ENCODE results near the gene MYO3A. TPM values are rescaled to one million over a fixed set of nuclear protein-coding genes. Genes with fewer than 3 reads are reported as not detected.

Gene MYO3A
- total and polyA plus RNA-seq, 8 donors: 0.45 to 29.8 (median 0.99) TPM; not detected in 2

DNA sequence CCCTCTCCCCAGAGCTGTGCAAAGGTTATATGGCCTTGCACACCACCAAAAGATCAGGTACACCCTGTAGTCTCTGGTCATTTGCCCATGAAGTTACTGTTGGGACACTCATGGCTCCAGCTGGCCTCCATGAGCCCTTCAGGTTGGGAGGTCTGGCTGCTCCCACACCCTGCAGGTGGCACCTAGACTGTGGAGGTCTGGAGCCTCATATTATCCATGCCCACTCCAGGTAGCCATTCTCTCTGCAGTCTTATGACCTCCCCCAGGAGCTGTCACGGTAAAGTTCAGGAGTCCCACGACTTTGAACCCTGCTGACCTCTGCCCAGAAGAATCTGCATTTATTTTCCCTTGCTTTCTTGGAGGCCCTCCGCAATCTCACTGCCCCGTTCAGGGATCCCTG, 243.3 kb downstream of the MYO3A start:
- H3K36me3 ChIP-seq: no peaks in the 10 kb centered on the region
- intact Hi-C loops (cut with DNase I; ENCODE audit: low total_unique reads): no loop called here
- no peak overlapping the region for H3K27ac ChIP-seq
- H3K27me3 ChIP-seq: peaks cover 0 to 3% (median 0%) of the 10 kb centered on the region in 3 donors
- no peaks in the 10 kb centered on the region for H3K4me1 ChIP-seq
- no peak for DNase-seq
- TF ChIP-seq, protein P1, sequence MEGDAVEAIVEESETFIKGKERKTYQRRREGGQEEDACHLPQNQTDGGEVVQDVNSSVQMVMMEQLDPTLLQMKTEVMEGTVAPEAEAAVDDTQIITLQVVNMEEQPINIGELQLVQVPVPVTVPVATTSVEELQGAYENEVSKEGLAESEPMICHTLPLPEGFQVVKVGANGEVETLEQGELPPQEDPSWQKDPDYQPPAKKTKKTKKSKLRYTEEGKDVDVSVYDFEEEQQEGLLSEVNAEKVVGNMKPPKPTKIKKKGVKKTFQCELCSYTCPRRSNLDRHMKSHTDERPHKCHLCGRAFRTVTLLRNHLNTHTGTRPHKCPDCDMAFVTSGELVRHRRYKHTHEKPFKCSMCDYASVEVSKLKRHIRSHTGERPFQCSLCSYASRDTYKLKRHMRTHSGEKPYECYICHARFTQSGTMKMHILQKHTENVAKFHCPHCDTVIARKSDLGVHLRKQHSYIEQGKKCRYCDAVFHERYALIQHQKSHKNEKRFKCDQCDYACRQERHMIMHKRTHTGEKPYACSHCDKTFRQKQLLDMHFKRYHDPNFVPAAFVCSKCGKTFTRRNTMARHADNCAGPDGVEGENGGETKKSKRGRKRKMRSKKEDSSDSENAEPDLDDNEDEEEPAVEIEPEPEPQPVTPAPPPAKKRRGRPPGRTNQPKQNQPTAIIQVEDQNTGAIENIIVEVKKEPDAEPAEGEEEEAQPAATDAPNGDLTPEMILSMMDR (IDR thresholded peaks at IDR 0.05): no peak
- TF ChIP-seq POLR2AphosphoS5 (IDR thresholded peaks at IDR 0.05) (no peak), POLR2A (IDR thresholded peaks at IDR 0.05) (no peak), EP300 (IDR thresholded peaks at IDR 0.05) (no peak)
- WGBS, 5 donors: 75 to 82% (median 76%) methylated on average over 4 of the region's 4 CpGs
- no peak overlapping the region for H3K4me3 ChIP-seq
- no peaks in the 10 kb centered on the region for H3K9me3 ChIP-seq

DNA sequence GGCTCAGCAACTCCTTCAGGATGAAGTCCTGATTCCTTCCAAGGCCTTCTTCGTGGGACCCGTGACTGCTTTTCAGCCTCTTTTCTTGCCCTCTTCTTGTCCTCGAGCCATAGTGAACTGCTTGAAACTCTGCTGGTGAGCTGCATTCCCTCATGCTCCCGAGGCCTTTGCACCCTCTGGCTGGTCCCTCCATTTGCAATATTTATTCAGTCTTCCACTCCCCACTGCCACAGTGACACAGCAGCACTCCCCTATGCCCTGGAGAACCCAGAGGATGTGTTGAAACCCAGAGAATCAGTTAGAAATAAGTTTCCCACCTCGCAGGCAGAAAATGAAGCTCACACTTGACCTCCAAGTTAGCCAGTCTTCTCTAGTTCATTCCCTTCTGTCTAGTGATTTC, 260.2 kb downstream of the MYO3A start:
- Histone ChIP-seq H3K4me1 (no peaks in the 10 kb centered on the region), H3K27ac (no peak overlapping the region), H3K36me3 (no peaks in the 10 kb centered on the region), H3K27me3 (no peaks in the 10 kb centered on the region), H3K4me3 (no peak overlapping the region), H3K9me3 (peaks cover 0 to 2% (median 0%) of the 10 kb centered on the region in 4 donors)
- intact Hi-C loops (cut with DNase I; ENCODE audit: low total_unique reads): no loop called here
- WGBS, 5 donors: 54 to 71% (median 65%) methylated on average over 5 of the region's 5 CpGs
- TF ChIP-seq POLR2A (IDR thresholded peaks at IDR 0.05) (no peak), EP300 (IDR thresholded peaks at IDR 0.05) (no peak)
- TF ChIP-seq, protein P1 (IDR thresholded peaks at IDR 0.05): no peak
- DNase-seq: no peak

DNA sequence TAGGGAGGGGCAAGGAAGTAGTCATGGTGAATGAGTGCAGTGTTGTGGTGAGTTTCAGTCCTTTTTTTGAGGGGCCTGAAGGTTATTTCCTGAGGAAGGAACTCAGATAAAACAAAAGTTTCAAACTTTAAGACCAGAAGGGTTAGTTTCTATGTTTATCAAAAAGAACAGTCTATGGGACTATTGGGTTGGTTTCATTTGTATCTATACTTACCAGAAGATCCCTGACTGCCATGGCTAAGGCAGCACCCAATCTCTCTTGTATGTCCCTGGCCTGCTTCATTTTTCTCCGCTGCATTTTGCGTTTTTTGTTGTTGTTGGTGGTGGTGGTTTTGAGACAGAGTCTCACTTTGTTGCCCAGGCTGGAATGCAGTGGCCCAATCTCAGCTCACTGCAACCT, 263.2 kb downstream of the MYO3A start:
- Histone ChIP-seq H3K4me3 (no peak overlapping the region), H3K9me3 (no peaks in the 10 kb centered on the region), H3K27me3 (no peaks in the 10 kb centered on the region), H3K27ac (no peak overlapping the region), H3K4me1 (no peaks in the 10 kb centered on the region), H3K36me3 (no peaks in the 10 kb centered on the region)
- 80 to 98% (median 92%) methylated on average over 2 of the region's 2 CpGs for whole genome bisulfite sequencing, 5 donors
- no peak for TF ChIP-seq POLR2A (IDR thresholded peaks at IDR 0.05)
- TF ChIP-seq POLR2AphosphoS5 (IDR thresholded peaks at IDR 0.05): no peak
- no peak for TF ChIP-seq EP300 (IDR thresholded peaks at IDR 0.05)
- TF ChIP-seq, protein P1 (IDR thresholded peaks at IDR 0.05): no peak
- no peak for DNase-seq
- intact Hi-C loops (cut with DNase I; ENCODE audit: low total_unique reads): no loop called here

DNA sequence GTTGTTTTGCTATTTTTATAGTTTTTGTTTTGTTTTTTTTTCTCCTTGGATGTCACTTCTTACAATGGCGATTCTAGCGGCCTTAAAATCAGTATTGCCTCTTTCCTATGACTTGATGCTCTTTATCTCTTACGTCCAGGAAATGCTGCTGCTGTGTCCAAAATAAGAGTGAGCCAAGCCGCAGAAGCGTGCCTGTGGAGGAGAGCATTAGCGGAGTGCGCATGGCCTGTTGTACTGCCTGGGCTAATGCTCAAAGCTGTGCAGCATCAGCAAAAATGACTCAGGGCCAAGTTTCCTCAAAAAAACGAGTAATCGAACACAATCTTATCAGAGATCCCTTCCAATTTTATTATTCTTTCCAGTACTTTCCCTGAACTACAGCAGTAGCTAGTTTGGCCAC, 264.1 kb downstream of the MYO3A start:
- Histone ChIP-seq H3K36me3 (no peaks in the 10 kb centered on the region), H3K4me3 (no peak overlapping the region), H3K27me3 (no peaks in the 10 kb centered on the region), H3K9me3 (no peaks in the 10 kb centered on the region), H3K27ac (no peak overlapping the region), H3K4me1 (no peaks in the 10 kb centered on the region)
- DNase-seq: no peak
- TF ChIP-seq EP300 (IDR thresholded peaks at IDR 0.05) (no peak), POLR2A (IDR thresholded peaks at IDR 0.05) (no peak), POLR2AphosphoS5 (IDR thresholded peaks at IDR 0.05) (no peak)
- TF ChIP-seq, protein P1 (IDR thresholded peaks at IDR 0.05): no peak
- intact Hi-C loops (cut with DNase I; ENCODE audit: low total_unique reads): no loop called here
- 85 to 91% (median 88%) methylated on average over 9 of the region's 9 CpGs for WGBS, 5 donors
